CD14-positive monocyte (primary cell): ENCODE data around the gene PCTP. TPM values are rescaled to one million over a fixed set of nuclear protein-coding genes. Genes with fewer than 3 reads are reported as not detected.

Source experiments
- DNase-seq, 3 donors: peaks; one replicate each; pipeline ENCODE4 v3.0.0-alpha.2; 2011 to 2022
- H2AFZ ChIP-seq: 2 replicates; pipeline ENCODE4 v1.6.0; 2012; ENCODE audit warnings: mild to moderate bottlenecking, low read depth, low read length, inconsistent platforms; ENCODE audit not compliant: insufficient read depth, poor library complexity, severe bottlenecking
- H3K27ac ChIP-seq, 2 donors: 1 replicate in 1 of 2; 2 replicates in 1 of 2; pipeline ENCODE4 v1.5.1; 2012 to 2013; ENCODE audit warnings: low read length in 2 of 2, control low read depth in 1 of 2, inconsistent platforms in 1 of 2, low read depth in 1 of 2, mild to moderate bottlenecking in 1 of 2
- H3K27me3 ChIP-seq, 2 donors: one replicate each; pipeline versions ENCODE4 v1.6.0 to v1.6.1; 2011 to 2013; ENCODE audit warnings: low read length in 2 of 2; ENCODE audit not compliant: control insufficient read depth in 2 of 2, insufficient read depth in 2 of 2
- H3K36me3 ChIP-seq, 2 donors: replicated peaks in 1 of 2; 1 replicate in 1 of 2; 2 replicates in 1 of 2; pipeline versions ENCODE4 v1.5.1 to v1.6.1; 2012 to 2013; ENCODE audit warnings: low read length in 2 of 2, control low read depth in 1 of 2, inconsistent platforms in 1 of 2, mild to moderate bottlenecking in 1 of 2; ENCODE audit not compliant: insufficient read depth in 2 of 2, control insufficient read depth in 1 of 2
- H3K4me1 ChIP-seq, 2 donors: 1 replicate in 1 of 2; 2 replicates in 1 of 2; pipeline versions ENCODE4 v1.5.1 to v1.6.1; 2012 to 2013; ENCODE audit warnings: low read length in 2 of 2, control low read depth in 1 of 2, inconsistent platforms in 1 of 2, mild to moderate bottlenecking in 1 of 2, moderate library complexity in 1 of 2; ENCODE audit not compliant: insufficient read depth in 2 of 2, control insufficient read depth in 1 of 2
- H3K4me2 ChIP-seq: replicated peaks from 2 replicates; pipeline ENCODE3; 2012; ENCODE audit warnings: low read length, moderate library complexity, mild to moderate bottlenecking; ENCODE audit not compliant: poor library complexity, severe bottlenecking; ENCODE audit errors: extremely low read depth
- H3K4me3 ChIP-seq, 3 experiments: fragments of 200-600 bp in 1 of 3; sonication (generic) in 1 of 3; replicated peaks in 1 of 3; 1 replicate in 2 of 3; 2 replicates in 1 of 3; pipeline ENCODE4 v1.5.1; 2011 to 2013; ENCODE audit warnings: low read length in 3 of 3, mild to moderate bottlenecking in 3 of 3, control low read depth in 2 of 3, low read depth in 2 of 3, inconsistent platforms in 1 of 3, moderate library complexity in 1 of 3
- H3K79me2 ChIP-seq: 2 replicates; pipeline ENCODE4 v1.6.0; 2012; ENCODE audit warnings: mild to moderate bottlenecking, control low read depth, inconsistent platforms, low read length, moderate library complexity; ENCODE audit not compliant: insufficient read depth
- H3K9ac ChIP-seq: 2 replicates; pipeline ENCODE4 v1.6.0; 2017; ENCODE audit warnings: low read length, mild to moderate bottlenecking; ENCODE audit not compliant: insufficient read depth, poor library complexity, severe bottlenecking
- H3K9me3 ChIP-seq, 2 donors: replicated peaks in 1 of 2; 1 replicate in 1 of 2; 2 replicates in 1 of 2; pipeline versions ENCODE4 v1.5.1 to v1.6.1; 2012 to 2013; ENCODE audit warnings: low read length in 2 of 2, control low read depth in 1 of 2; ENCODE audit not compliant: control insufficient read depth in 1 of 2, insufficient read depth in 1 of 2
- H4K20me1 ChIP-seq: 2 replicates; pipeline ENCODE4 v1.6.0; 2012; ENCODE audit warnings: mild to moderate bottlenecking, low read length, control low read depth, moderate library complexity; ENCODE audit not compliant: insufficient read depth
- H3K27ac Mint-ChIP-seq, 7 donors: one replicate each; pipeline ENCODE4 v1.8.0; 2020; ENCODE audit warnings: mild to moderate bottlenecking in 7 of 7, mixed read lengths in 7 of 7, moderate library complexity in 6 of 7, inconsistent platforms in 2 of 7
- H3K27me3 Mint-ChIP-seq, 3 donors: one replicate each; pipeline ENCODE4 v1.8.0; 2021 to 2022; ENCODE audit warnings: low read depth in 3 of 3, mild to moderate bottlenecking in 3 of 3, mixed read lengths in 3 of 3, moderate library complexity in 3 of 3, inconsistent platforms in 1 of 3
- H3K36me3 Mint-ChIP-seq, 2 donors: one replicate each; pipeline ENCODE4 v1.8.0; 2020; ENCODE audit warnings: mixed read lengths in 2 of 2, inconsistent platforms in 1 of 2, mild to moderate bottlenecking in 1 of 2
- H3K4me1 Mint-ChIP-seq: one replicate; pipeline ENCODE4 v1.8.0; 2020; ENCODE audit warnings: mild to moderate bottlenecking, mixed read lengths
- H3K4me3 Mint-ChIP-seq, 2 donors: one replicate each; pipeline ENCODE4 v1.8.0; 2020; ENCODE audit warnings: mild to moderate bottlenecking in 2 of 2, mixed read lengths in 2 of 2, moderate library complexity in 1 of 2
- H3K9me3 Mint-ChIP-seq, 7 donors: one replicate each; pipeline ENCODE4 v1.8.0; 2020 to 2022; ENCODE audit warnings: mixed read lengths in 7 of 7, mild to moderate bottlenecking in 6 of 7, moderate library complexity in 6 of 7, inconsistent platforms in 2 of 7
- CTCF ChIP-seq: fragments of 200-600 bp; IDR thresholded peaks from one replicate; pipeline ENCODE4 v1.8.0; 2022; ENCODE audit warnings: antibody characterized with exemption, mild to moderate bottlenecking
- WGBS: methylation state at CpG from one replicate; pipeline ENCODE4 v1.1.5; 2013; ENCODE audit warnings: missing lambda C conversion rate; ENCODE audit not compliant: insufficient coverage; 5-methylcytosine and 5-hydroxymethylcytosine counted together
- intact Hi-C, 2 donors: fragments of 100-400 bp; cut with micrococcal nuclease; formaldehyde crosslinking; loops; one replicate each; pipeline versions ENCODE4 v1.15.0 to v1.15.1; 2023
- polyA plus RNA-seq, 3 donors: library from polyadenylated mRNA; depleted of rRNA in 1 of 3; unstranded in 2 of 3; stranded (reverse) in 1 of 3; fragments of 300-500 nt in 2 of 3; fragments of >200 nt in 1 of 3; fragmentation: Illumina TruSeq in 2 of 3; gene quantifications; 1 replicate in 2 of 3; 2 replicates in 1 of 3; pipeline ENCODE4 v1.2.3, GENCODE V29; 2012 to 2021

PCTP gene
- polyA plus RNA-seq, 3 donors, result 16.5 to 54.2 (median 35.4) TPM

GRCh38 chr17:55764610-55765009 lies 13.8 kb downstream of the PCTP start:
- no peak for DNase-seq
- Mint-ChIP-seq H3K9me3 (no peaks in the 10 kb centered on the region), H3K4me1 (peaks cover 26% of the 10 kb centered on the region), H3K36me3 (peaks cover 12 to 21% of the 10 kb centered on the region in 2 donors), H3K4me3 (no peak overlapping the region), H3K27me3 (peaks cover 0 to 2% (median 0%) of the 10 kb centered on the region in 3 donors), H3K27ac (peak overlapping the region in 1 of 7 donors; percentile 19)
- Histone ChIP-seq H3K4me1 (peaks cover 23 to 24% of the 10 kb centered on the region in 2 donors), H3K36me3 (peaks cover 4 to 17% of the 10 kb centered on the region in 2 donors), H3K4me3 (no peak overlapping the region), H2AFZ (no peak overlapping the region), H4K20me1 (no peaks in the 10 kb centered on the region), H3K4me2 (no peak overlapping the region), H3K27me3 (no peaks in the 10 kb centered on the region), H3K27ac (peak overlapping the region in 1 of 2 donors; percentile 63), H3K79me2 (peaks cover 7% of the 10 kb centered on the region), H3K9ac (no peak overlapping the region), H3K9me3 (no peaks in the 10 kb centered on the region)
- no peak for TF ChIP-seq CTCF
- intact Hi-C loops, result no loop called here
- WGBS, result 93% methylated on average over 3 of the region's 4 CpGs

- H3K27me3 ChIP-seq, result no peaks in the 10 kb centered on the region
- no peak overlapping the region for H3K27ac Mint-ChIP-seq
These were observed 14.6 kb downstream of the PCTP start for GRCh38 chr17:55765472-55765871.

More at GRCh38 chr17:55765472-55765871, 14.6 kb downstream of the PCTP start:
- Mint-ChIP-seq H3K4me3 (no peak overlapping the region), H3K4me1 (peaks cover 30% of the 10 kb centered on the region), H3K27me3 (peaks cover 0 to 2% (median 0%) of the 10 kb centered on the region in 3 donors), H3K9me3 (no peaks in the 10 kb centered on the region), H3K36me3 (peaks cover 14 to 21% of the 10 kb centered on the region in 2 donors)
- no peak for TF ChIP-seq CTCF
- H3K9me3 ChIP-seq, result no peaks in the 10 kb centered on the region
- no peak overlapping the region for H3K9ac ChIP-seq
- H3K27ac ChIP-seq, result no peak overlapping the region
- H3K36me3 ChIP-seq, result peaks cover 4 to 16% of the 10 kb centered on the region in 2 donors
- DNase-seq, result no peak
- H3K4me1 ChIP-seq, result peaks cover 27 to 30% of the 10 kb centered on the region in 2 donors
- H2AFZ ChIP-seq, result no peak overlapping the region
- no peak overlapping the region for H3K4me3 ChIP-seq
- intact Hi-C loops, result no loop called here
- peaks cover 6% of the 10 kb centered on the region for H4K20me1 ChIP-seq
- H3K79me2 ChIP-seq, result peaks cover 7% of the 10 kb centered on the region
- H3K4me2 ChIP-seq, result no peak overlapping the region
- WGBS, result 95% methylated on average over 3 of the region's 3 CpGs
